ENCODE measurements around the gene PLEKHG3.

DNA sequence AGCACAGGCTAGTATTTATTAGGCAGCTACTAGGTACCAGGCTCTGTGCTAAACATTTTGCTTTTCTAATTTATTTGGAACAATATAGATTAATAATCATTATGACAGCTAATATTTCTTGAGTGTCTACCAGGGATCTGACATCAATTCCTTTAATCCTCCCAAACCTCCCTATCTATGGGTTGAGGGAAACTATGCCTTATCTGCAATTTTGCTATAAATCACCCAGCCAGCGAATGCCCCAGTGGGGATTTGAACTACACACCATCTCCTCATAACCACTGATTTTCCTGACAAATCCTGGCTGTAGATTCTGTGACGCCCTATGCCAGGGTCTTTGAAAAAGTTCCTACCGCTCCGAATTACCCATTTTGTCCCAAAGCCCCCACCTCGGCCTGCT lies 21.4 kb upstream of the PLEKHG3 start:
- TF ChIP-seq, protein P1, sequence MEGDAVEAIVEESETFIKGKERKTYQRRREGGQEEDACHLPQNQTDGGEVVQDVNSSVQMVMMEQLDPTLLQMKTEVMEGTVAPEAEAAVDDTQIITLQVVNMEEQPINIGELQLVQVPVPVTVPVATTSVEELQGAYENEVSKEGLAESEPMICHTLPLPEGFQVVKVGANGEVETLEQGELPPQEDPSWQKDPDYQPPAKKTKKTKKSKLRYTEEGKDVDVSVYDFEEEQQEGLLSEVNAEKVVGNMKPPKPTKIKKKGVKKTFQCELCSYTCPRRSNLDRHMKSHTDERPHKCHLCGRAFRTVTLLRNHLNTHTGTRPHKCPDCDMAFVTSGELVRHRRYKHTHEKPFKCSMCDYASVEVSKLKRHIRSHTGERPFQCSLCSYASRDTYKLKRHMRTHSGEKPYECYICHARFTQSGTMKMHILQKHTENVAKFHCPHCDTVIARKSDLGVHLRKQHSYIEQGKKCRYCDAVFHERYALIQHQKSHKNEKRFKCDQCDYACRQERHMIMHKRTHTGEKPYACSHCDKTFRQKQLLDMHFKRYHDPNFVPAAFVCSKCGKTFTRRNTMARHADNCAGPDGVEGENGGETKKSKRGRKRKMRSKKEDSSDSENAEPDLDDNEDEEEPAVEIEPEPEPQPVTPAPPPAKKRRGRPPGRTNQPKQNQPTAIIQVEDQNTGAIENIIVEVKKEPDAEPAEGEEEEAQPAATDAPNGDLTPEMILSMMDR (IDR thresholded peaks at IDR 0.05), result no peak
- no peak for TF ChIP-seq EZH2phosphoT487 (IDR thresholded peaks at IDR 0.05)
- no peak for TF ChIP-seq EZH2 (IDR thresholded peaks at IDR 0.05)

Data from neural progenitor cell (in vitro differentiated cells).